Neutrophil (primary cell): ENCODE data around the gene TMTC1.

ENCODE experiments used
- H3K27ac ChIP-seq: fragments of 200-600 bp; sonication (generic); 2 replicates; pipeline ENCODE4 v1.5.1; 2016; ENCODE audit warnings: mild to moderate bottlenecking, moderate library complexity
- H3K27me3 ChIP-seq: fragments of 200-600 bp; sonication (generic); 2 replicates; pipeline ENCODE4 v1.6.0; 2016; ENCODE audit warnings: mild to moderate bottlenecking
- H3K36me3 ChIP-seq: fragments of 200-600 bp; sonication (generic); 2 replicates; pipeline ENCODE4 v1.5.1; 2017
- H3K4me1 ChIP-seq, 2 experiments: fragments of 200-600 bp in 1 of 2; sonication (generic) in 1 of 2; 1 replicate in 1 of 2; 2 replicates in 1 of 2; pipeline versions ENCODE4 v1.5.1 to v1.6.1; 2013 to 2016; ENCODE audit warnings: low read depth in 1 of 2, low read length in 1 of 2, mild to moderate bottlenecking in 1 of 2, moderate library complexity in 1 of 2; ENCODE audit not compliant: control insufficient read depth in 1 of 2, insufficient read depth in 1 of 2
- H3K4me3 ChIP-seq, 2 experiments: fragments of 200-600 bp in 1 of 2; sonication (generic) in 1 of 2; 1 replicate in 1 of 2; 2 replicates in 1 of 2; pipeline ENCODE4 v1.5.1; 2013 to 2016; ENCODE audit warnings: low read depth in 1 of 2, low read length in 1 of 2, mild to moderate bottlenecking in 1 of 2, moderate library complexity in 1 of 2
- H3K9me3 ChIP-seq: fragments of 200-600 bp; sonication (generic); 2 replicates; pipeline ENCODE4 v1.5.1; 2016
- CTCF ChIP-seq: fragments of 200-600 bp; sonication (generic); IDR thresholded peaks from 2 replicates; pipeline ENCODE4 v1.5.1; 2016; ENCODE audit warnings: antibody characterized with exemption

Gene TMTC1

GRCh38 chr12:29563636-29564035, 220.1 kb downstream of the TMTC1 start:
- H3K4me3 ChIP-seq: peak overlapping the region in 1 of 2 experiments; percentile 20
- H3K27me3 ChIP-seq: peaks cover 5% of the 10 kb centered on the region
- no peak for TF ChIP-seq CTCF
- H3K4me1 ChIP-seq: no peaks in the 10 kb centered on the region
- H3K36me3 ChIP-seq: no peaks in the 10 kb centered on the region
- H3K27ac ChIP-seq: peak overlapping the region; percentile 43
- H3K9me3 ChIP-seq: no peaks in the 10 kb centered on the region

- H3K9me3 ChIP-seq: no peaks in the 10 kb centered on the region
- H3K4me1 ChIP-seq: no peaks in the 10 kb centered on the region
- H3K27ac ChIP-seq: no peak overlapping the region
- TF ChIP-seq CTCF: no peak
- no peak overlapping the region for H3K4me3 ChIP-seq
- H3K36me3 ChIP-seq: no peaks in the 10 kb centered on the region
- peaks cover 5% of the 10 kb centered on the region for H3K27me3 ChIP-seq
Measured at GRCh38 chr12:29563071-29563470, 220.7 kb downstream of the TMTC1 start.

GRCh38 chr12:29562110-29562804, 221.5 kb downstream of the TMTC1 start:
- H3K27me3 ChIP-seq: peaks cover 5% of the 10 kb centered on the region
- H3K4me3 ChIP-seq: no peak overlapping the region
- H3K4me1 ChIP-seq: no peaks in the 10 kb centered on the region
- H3K9me3 ChIP-seq: no peaks in the 10 kb centered on the region
- no peaks in the 10 kb centered on the region for H3K36me3 ChIP-seq
- no peak overlapping the region for H3K27ac ChIP-seq
- no peak for TF ChIP-seq CTCF

- peaks cover 5% of the 10 kb centered on the region for H3K27me3 ChIP-seq
- no peak overlapping the region for H3K4me3 ChIP-seq
- no peaks in the 10 kb centered on the region for H3K4me1 ChIP-seq
- TF ChIP-seq CTCF: no peak
- H3K9me3 ChIP-seq: no peaks in the 10 kb centered on the region
- H3K36me3 ChIP-seq: no peaks in the 10 kb centered on the region
- H3K27ac ChIP-seq: no peak overlapping the region
Measured at GRCh38 chr12:29561664-29562071, 222.1 kb downstream of the TMTC1 start.

GRCh38 chr12:29559198-29559597, 224.5 kb downstream of the TMTC1 start:
- Histone ChIP-seq H3K9me3 (no peaks in the 10 kb centered on the region), H3K4me1 (no peaks in the 10 kb centered on the region), H3K4me3 (no peak overlapping the region), H3K36me3 (no peaks in the 10 kb centered on the region), H3K27me3 (peaks cover 5% of the 10 kb centered on the region), H3K27ac (no peak overlapping the region)
- TF ChIP-seq CTCF: no peak
